Spleen (tissue), 11 donors: ENCODE measurements around the gene SCUBE1. TPM values are rescaled to one million over a fixed set of nuclear protein-coding genes. Genes with fewer than 3 reads are reported as not detected.

ENCODE experiments used
- DNase-seq: peaks from one replicate; pipeline ENCODE4 v3.0.0-alpha.2; 2020
- H3K27ac ChIP-seq, 8 donors: fragments of 200-600 bp; sonication (generic) in 7 of 8; 1 replicate in 4 of 8; 2 replicates in 4 of 8; pipeline versions ENCODE4 v1.5.0 to v1.8.0; 2016 to 2021; ENCODE audit warnings: inconsistent platforms in 4 of 8, mild to moderate bottlenecking in 4 of 8, moderate library complexity in 1 of 8
- H3K27me3 ChIP-seq, 7 donors: fragments of 200-600 bp; sonication (generic) in 6 of 7; replicated peaks in 1 of 7; 1 replicate in 4 of 7; 2 replicates in 3 of 7; pipeline versions ENCODE4 v1.5.0 to v1.8.0; 2016 to 2021; ENCODE audit warnings: inconsistent platforms in 3 of 7, mild to moderate bottlenecking in 1 of 7
- H3K36me3 ChIP-seq, 6 donors: fragments of 200-600 bp; sonication (generic) in 5 of 6; 1 replicate in 4 of 6; 2 replicates in 2 of 6; pipeline versions ENCODE4 v1.5.0 to v1.8.0; 2016 to 2021; ENCODE audit warnings: inconsistent platforms in 2 of 6
- H3K4me1 ChIP-seq, 6 donors: fragments of 200-600 bp; sonication (generic) in 5 of 6; 1 replicate in 3 of 6; 2 replicates in 3 of 6; pipeline versions ENCODE4 v1.5.0 to v1.8.0; 2016 to 2021; ENCODE audit warnings: inconsistent platforms in 3 of 6
- H3K4me3 ChIP-seq, 8 donors: fragments of 200-600 bp; sonication (generic) in 7 of 8; 1 replicate in 4 of 8; 2 replicates in 4 of 8; pipeline versions ENCODE4 v1.5.0 to v1.8.0; 2016 to 2021; ENCODE audit warnings: inconsistent platforms in 4 of 8, mild to moderate bottlenecking in 4 of 8, moderate library complexity in 2 of 8
- H3K9me3 ChIP-seq, 8 donors: fragments of 200-600 bp; sonication (generic) in 7 of 8; 1 replicate in 4 of 8; 2 replicates in 4 of 8; pipeline versions ENCODE4 v1.5.0 to v1.8.0; 2016 to 2021; ENCODE audit warnings: inconsistent platforms in 4 of 8
- CTCF ChIP-seq, 11 experiments: fragments of 200-600 bp in 7 of 11; fragments of 450-650 bp in 4 of 11; sonication (generic) in 4 of 11; IDR thresholded peaks in 8 of 11; conservative IDR thresholded peaks in 3 of 11; 1 replicate in 7 of 11; 2 replicates in 4 of 11; pipeline versions ENCODE4 v1.4.0 to v1.8.0; 2016 to 2021; ENCODE audit warnings: antibody characterized with exemption in 11 of 11, inconsistent platforms in 4 of 11, mild to moderate bottlenecking in 1 of 11
- POLR2A ChIP-seq, 3 donors: fragments of 450-650 bp; IDR thresholded peaks; one replicate each; pipeline ENCODE4 v1.5.1; 2017; ENCODE audit warnings: antibody characterized with exemption in 3 of 3, mild to moderate bottlenecking in 1 of 3
- POLR2AphosphoS5 ChIP-seq, 3 donors: sonication (generic); formaldehyde crosslinking; IDR thresholded peaks; one replicate each; pipeline ENCODE4 v1.5.1; 2017; ENCODE audit warnings: antibody characterized with exemption in 3 of 3
- WGBS, 5 donors: extraction: QIAGEN DNeasy Blood & Tissue Kit in 3 of 5; methylation state at CpG; one replicate each; pipeline versions ENCODE4 v1.1.5 to v1.1.7; 2013 to 2018; 5-methylcytosine and 5-hydroxymethylcytosine counted together
- intact Hi-C: fragments of 100-400 bp; cut with DNase I; formaldehyde crosslinking; loops from one replicate; pipeline ENCODE4 v1.15.0; 2023; ENCODE audit warnings: low total_unique reads
- polyA plus RNA-seq, 3 donors: library from polyadenylated mRNA; stranded (reverse); fragments of 200-250 nt; gene quantifications; one replicate each; pipeline ENCODE4 v1.2.1, GENCODE V29; 2013
- total RNA-seq, 7 donors: library from RNA; depleted of rRNA in 3 of 7; stranded (reverse); fragments of >200 nt in 3 of 7; fragmentation: NEBNext Ultra II Directional in 4 of 7; extraction: Animal tissue kit (Norgen Biotek cat#: 25700) in 4 of 7; gene quantifications; one replicate each; pipeline versions ENCODE4 v1.1.0 to v1.2.1, GENCODE V29; 2016 to 2021
- donor health status: healthy with polysubstance abuse.
- donor health status: DM: no; HTN: no; CAD: no; lungs with moderate emphysema.
- donor health status: DM: no; HTN: no; CAD: no.
- donor health status: Bipolar disorder and iron deficiency.
- donor health status: healthy.
- donor health status: DM: no; HTN: no; CAD: no.
- donor health status: DM: yes; HTN: yes; CAD: no.

SCUBE1 gene
- total and polyA plus RNA-seq, 10 donors, result 0.46 to 43.5 (median 15.9) TPM

- Histone ChIP-seq H3K27ac (no peak overlapping the region), H3K4me3 (no peak overlapping the region), H3K27me3 (no peaks in the 10 kb centered on the region), H3K9me3 (no peaks in the 10 kb centered on the region), H3K4me1 (peaks cover 0 to 11% (median 4%) of the 10 kb centered on the region in 6 donors), H3K36me3 (peaks cover 0 to 22% (median 0%) of the 10 kb centered on the region in 6 donors)
- intact Hi-C loops, result no loop called here
- WGBS, 5 donors, result 87 to 92% (median 90%) methylated on average over 21 to 34 of the region's 34 CpGs
- TF ChIP-seq CTCF (IDR thresholded peaks at IDR 0.05 in 8 of 11, conservative IDR thresholded peaks at IDR 0.05 in 3 of 11) (no peak), POLR2AphosphoS5 (IDR thresholded peaks at IDR 0.05) (no peak), POLR2A (IDR thresholded peaks at IDR 0.05) (no peak)
- no peak for DNase-seq
Measured at GRCh38 chr22:43210631-43211515, 132.3 kb downstream of the SCUBE1 start.

GRCh38 chr22:43209971-43210370 lies 133.2 kb downstream of the SCUBE1 start:
- 80 to 92% (median 90%) methylated on average over 18 to 22 of the region's 22 CpGs for WGBS, 5 donors
- no peaks in the 10 kb centered on the region for H3K27me3 ChIP-seq
- TF ChIP-seq CTCF (IDR thresholded peaks at IDR 0.05 in 8 of 11, conservative IDR thresholded peaks at IDR 0.05 in 3 of 11), result no peak
- no peak for TF ChIP-seq POLR2AphosphoS5 (IDR thresholded peaks at IDR 0.05)
- no peak for TF ChIP-seq POLR2A (IDR thresholded peaks at IDR 0.05)
- H3K4me3 ChIP-seq, result no peak overlapping the region
- H3K36me3 ChIP-seq, result peaks cover 0 to 22% (median 0%) of the 10 kb centered on the region in 6 donors
- H3K27ac ChIP-seq, result no peak overlapping the region
- no peak for DNase-seq
- H3K4me1 ChIP-seq, result peaks cover 0 to 11% (median 4%) of the 10 kb centered on the region in 6 donors
- intact Hi-C loops, result no loop called here
- H3K9me3 ChIP-seq, result no peaks in the 10 kb centered on the region

GRCh38 chr22:43209523-43209890 lies 133.7 kb downstream of the SCUBE1 start:
- WGBS, 5 donors, result 88 to 94% (median 93%) methylated on average over 3 to 15 of the region's 15 CpGs
- no peak for DNase-seq
- TF ChIP-seq POLR2AphosphoS5 (IDR thresholded peaks at IDR 0.05) (no peak), CTCF (IDR thresholded peaks at IDR 0.05 in 8 of 11, conservative IDR thresholded peaks at IDR 0.05 in 3 of 11) (no peak), POLR2A (IDR thresholded peaks at IDR 0.05) (no peak)

More at GRCh38 chr22:43209523-43209890, 133.7 kb downstream of the SCUBE1 start:
- intact Hi-C loops, result no loop called here
- Histone ChIP-seq H3K27me3 (no peaks in the 10 kb centered on the region), H3K36me3 (peaks cover 0 to 22% (median 0%) of the 10 kb centered on the region in 6 donors), H3K27ac (no peak overlapping the region), H3K4me1 (peaks cover 0 to 11% (median 4%) of the 10 kb centered on the region in 6 donors), H3K4me3 (no peak overlapping the region), H3K9me3 (no peaks in the 10 kb centered on the region)
